GM23338 (cell line): ENCODE measurements around the gene DUSP8. TPM values are rescaled to one million over a fixed set of nuclear protein-coding genes. Genes with fewer than 3 reads are reported as not detected.

ENCODE experiments used
- ATAC-seq: fragments of 200-7000 bp; cut with Tn5 transposase; 3 replicates; pipeline ENCODE4 v1.9.1; 2020
- DNase-seq: peaks from one replicate; pipeline ENCODE4 v3.0.0-alpha.2; 2015; ENCODE audit warnings: low spot score
- H2AFZ ChIP-seq: fragments of 200-600 bp; sonication (generic); 2 replicates; pipeline ENCODE4 v1.8.0; 2016; ENCODE audit warnings: antibody characterized with exemption, mild to moderate bottlenecking, moderate library complexity
- H3F3A ChIP-seq: fragments of 200-600 bp; sonication (generic); replicated peaks from 2 replicates; pipeline ENCODE4 v1.8.0; 2017; ENCODE audit warnings: antibody characterized with exemption, mixed run types, low read depth
- H3K27ac ChIP-seq: fragments of 200-600 bp; sonication (generic); 2 replicates; pipeline ENCODE4 v1.6.1; 2016; ENCODE audit warnings: low read depth
- H3K27me3 ChIP-seq: fragments of 200-600 bp; sonication (generic); 2 replicates; pipeline ENCODE4 v1.8.0; 2016; ENCODE audit warnings: mild to moderate bottlenecking, mixed run types, moderate library complexity; ENCODE audit not compliant: insufficient read depth
- H3K36me3 ChIP-seq: fragments of 200-600 bp; sonication (generic); 2 replicates; pipeline ENCODE4 v1.8.0; 2016; ENCODE audit warnings: mild to moderate bottlenecking; ENCODE audit not compliant: insufficient read depth
- H3K4me1 ChIP-seq: fragments of 200-600 bp; sonication (generic); 2 replicates; pipeline ENCODE4 v1.8.0; 2016; ENCODE audit warnings: mild to moderate bottlenecking, moderate library complexity; ENCODE audit not compliant: insufficient read depth
- H3K4me2 ChIP-seq: fragments of 200-600 bp; sonication (generic); 2 replicates; pipeline ENCODE4 v1.7.1; 2017; ENCODE audit warnings: mixed run types
- H3K4me3 ChIP-seq: fragments of 200-600 bp; sonication (generic); 2 replicates; pipeline ENCODE4 v1.6.1; 2016; ENCODE audit warnings: mixed run types
- H3K79me2 ChIP-seq: fragments of 200-600 bp; sonication (generic); replicated peaks from 2 replicates; pipeline ENCODE4 v1.8.0; 2017; ENCODE audit warnings: mild to moderate bottlenecking; ENCODE audit not compliant: insufficient read depth
- H3K9me2 ChIP-seq: fragments of 200-600 bp; sonication (generic); 2 replicates; pipeline ENCODE4 v1.8.0; 2017; ENCODE audit not compliant: insufficient read depth
- H4K20me1 ChIP-seq: fragments of 200-600 bp; sonication (generic); replicated peaks from 2 replicates; pipeline ENCODE4 v1.8.0; 2017; ENCODE audit warnings: mild to moderate bottlenecking; ENCODE audit not compliant: insufficient read depth
- H3K27ac Mint-ChIP-seq: 2 replicates; pipeline ENCODE4 v1.8.0; 2020; ENCODE audit warnings: inconsistent platforms, mild to moderate bottlenecking, moderate library complexity, mixed read lengths
- H3K27me3 Mint-ChIP-seq: 3 replicates; pipeline ENCODE4 v1.8.0; 2022; ENCODE audit warnings: low read depth, mild to moderate bottlenecking, moderate library complexity, mixed read lengths, inconsistent platforms; ENCODE audit not compliant: insufficient read depth, poor library complexity
- H3K36me3 Mint-ChIP-seq: 3 replicates; pipeline ENCODE4 v1.8.0; 2021; ENCODE audit warnings: low read depth, mild to moderate bottlenecking, inconsistent platforms, moderate library complexity, mixed read lengths
- H3K4me1 Mint-ChIP-seq: 3 replicates; pipeline ENCODE4 v1.8.0; 2020; ENCODE audit warnings: mild to moderate bottlenecking, inconsistent platforms, mixed read lengths
- H3K4me3 Mint-ChIP-seq: 3 replicates; pipeline ENCODE4 v1.8.0; 2021; ENCODE audit warnings: moderate library complexity, mild to moderate bottlenecking, inconsistent platforms, mixed read lengths
- H3K9me3 Mint-ChIP-seq: 3 replicates; pipeline ENCODE4 v1.8.0; 2020; ENCODE audit warnings: moderate library complexity, mild to moderate bottlenecking, inconsistent platforms, mixed read lengths
- CREB1 ChIP-seq: fragments of 250-450 bp; sonication (Bioruptor Pico); IDR thresholded peaks from 2 replicates; pipeline ENCODE4 v1.5.0; 2020; ENCODE audit warnings: low read depth, mild to moderate bottlenecking, moderate library complexity
- CTCF ChIP-seq, 2 experiments: fragments of 200-600 bp in 1 of 2; sonication (generic) in 1 of 2; conservative IDR thresholded peaks; 2 replicates each; pipeline versions ENCODE4 v1.5.1 to v1.6.1; 2016 to 2017; ENCODE audit warnings: antibody characterized with exemption in 2 of 2, low read depth in 2 of 2, mild to moderate bottlenecking in 2 of 2, moderate library complexity in 1 of 2
- ETS1 ChIP-seq: IDR thresholded peaks from 2 replicates; pipeline ENCODE4 v1.6.1; 2016; ENCODE audit warnings: antibody characterized with exemption
- EZH2 ChIP-seq: fragments of 200-600 bp; sonication (generic); IDR thresholded peaks from one replicate; pipeline ENCODE4 v1.8.0; 2017; ENCODE audit warnings: antibody characterized with exemption, mild to moderate bottlenecking, low read depth; ENCODE audit not compliant: unreplicated experiment
- EZH2phosphoT487 ChIP-seq: fragments of 200-600 bp; sonication (generic); IDR thresholded peaks from one replicate; pipeline ENCODE4 v1.8.1; 2018; ENCODE audit warnings: antibody characterized with exemption; ENCODE audit not compliant: unreplicated experiment
- POLR2AphosphoS5 ChIP-seq: IDR thresholded peaks from 2 replicates; pipeline ENCODE4 v1.6.1; 2016; ENCODE audit warnings: antibody characterized with exemption, low read depth
- REST ChIP-seq: IDR thresholded peaks from one replicate; pipeline ENCODE4 v1.6.1; 2018; ENCODE audit warnings: antibody characterized with exemption; ENCODE audit not compliant: unreplicated experiment
- ZNF114 ChIP-seq: fragments of 250-450 bp; sonication (Bioruptor Pico); IDR thresholded peaks from 2 replicates; pipeline ENCODE4 v1.5.0; 2020; ENCODE audit warnings: mild to moderate bottlenecking, moderate library complexity
- ZNF331 ChIP-seq: fragments of 250-450 bp; sonication (Bioruptor Pico); IDR thresholded peaks from 2 replicates; pipeline ENCODE4 v1.5.0; 2020; ENCODE audit warnings: low read depth, mild to moderate bottlenecking, moderate library complexity
- polyA plus RNA-seq: library from polyadenylated mRNA; unstranded; fragments of >200 nt; fragmentation: Nextera tagmentation; extraction: Ambion mirVana; gene quantifications from 2 replicates; pipeline ENCODE4 v1.2.1, GENCODE V29; 2016
- total RNA-seq: library from RNA; depleted of rRNA; stranded (reverse); fragments of >200 nt; shearing (Covaris generic); gene quantifications from 2 replicates; pipeline ENCODE4 v1.2.3, GENCODE V29; 2014

The DUSP8 gene
- total and polyA plus RNA-seq, 2 experiments from 2014 or later, result 1.1 TPM

GRCh38 chr11:1567721-1568100 lies 4.4 kb downstream of the DUSP8 start (continued):
- TF ChIP-seq REST (no peak), CREB1 (CRISPR knock-in tag) (no peak), EZH2 (no peak), ZNF114 (CRISPR knock-in tag) (no peak), ETS1 (no peak), POLR2AphosphoS5 (no peak), EZH2phosphoT487 (no peak), ZNF331 (no peak)

GRCh38 chr11:1567052-1567720 lies 4.9 kb downstream of the DUSP8 start:
- H3K79me2 ChIP-seq, result no peaks in the 10 kb centered on the region
- H3K4me3 Mint-ChIP-seq, result no peak overlapping the region
- ATAC-seq, result no peak

More at GRCh38 chr11:1567052-1567720, 4.9 kb downstream of the DUSP8 start:
- TF ChIP-seq CTCF (conservative IDR thresholded peaks at IDR 0.05; ENCODE audit: low read depth in 2 of 2), result 0 out of 4 replicates have a peak, but pooled peaks of 1 of the 2 experiments have one; percentile 11
- no peak for TF ChIP-seq POLR2AphosphoS5
- Mint-ChIP-seq H3K9me3 (no peaks in the 10 kb centered on the region), H3K4me1 (peaks cover 21% of the 10 kb centered on the region), H3K27ac (no peak overlapping the region), H3K36me3 (no peaks in the 10 kb centered on the region), H3K27me3 (peaks cover 23% of the 10 kb centered on the region)
- H3F3A ChIP-seq, result peaks cover 5% of the 10 kb centered on the region; the same call in 1 of the 2 replicates
- H3K4me1 ChIP-seq, result peaks cover 27% of the 10 kb centered on the region
- H3K4me2 ChIP-seq, result no peak overlapping the region
- H2AFZ ChIP-seq, result no peak overlapping the region
- no peak overlapping the region for H3K4me3 ChIP-seq
- no peaks in the 10 kb centered on the region for H3K36me3 ChIP-seq
- peaks cover 27% of the 10 kb centered on the region for H3K27me3 ChIP-seq
- no peak overlapping the region for H3K27ac ChIP-seq
- H4K20me1 ChIP-seq, result no peaks in the 10 kb centered on the region
- DNase-seq, result no peak
- no peaks in the 10 kb centered on the region for H3K9me2 ChIP-seq
